ENCODE results near the gene C2CD2. TPM values are rescaled to one million over a fixed set of nuclear protein-coding genes. Genes with fewer than 3 reads are reported as not detected.

The C2CD2 gene
- total and polyA plus RNA-seq, 2 donors (not counting 3 experiments of a cell fraction or from before 2014, with no cell fraction given), result 32.6 to 41.2 TPM

DNA sequence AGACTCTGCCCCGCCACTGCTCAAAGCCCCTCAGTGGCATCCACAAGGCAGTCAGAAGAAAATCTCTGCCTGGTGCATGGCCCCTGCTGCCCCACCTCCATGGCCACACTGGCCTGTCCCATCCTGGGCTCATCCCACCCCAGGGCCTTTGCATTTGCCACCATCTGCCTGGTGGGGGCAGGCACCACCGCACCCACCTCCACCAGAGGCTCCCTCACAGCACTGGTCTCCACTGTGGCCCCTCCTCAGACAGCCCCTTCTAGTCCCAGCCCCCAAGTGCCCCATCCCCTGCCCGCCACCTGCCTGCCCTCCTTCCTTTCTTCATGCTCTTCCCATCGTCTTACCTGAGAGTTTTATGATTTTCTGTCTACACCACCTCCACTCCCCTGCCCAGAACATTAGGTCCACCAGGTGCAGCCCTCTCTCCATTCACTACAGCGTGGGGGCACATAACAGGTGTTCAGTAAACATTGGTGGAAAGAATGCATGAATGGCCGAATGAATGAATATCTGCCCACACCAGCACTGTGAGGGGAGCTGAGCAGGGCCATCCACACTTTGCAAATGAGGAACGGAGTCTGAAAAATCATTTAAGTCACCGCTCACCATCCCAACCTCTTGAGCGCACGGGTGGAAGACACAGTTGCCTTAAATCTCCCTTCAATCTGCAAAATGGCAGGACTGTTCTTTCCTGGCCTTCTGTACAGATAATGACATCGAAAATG, 76.7 kb downstream of the C2CD2 start:
- no peaks in the 10 kb centered on the region for H3K9me1 ChIP-seq (replicated peaks; ENCODE audit: control insufficient read depth, extremely low read depth, insufficient read depth, low read length)
- peak overlapping the region; percentile 86 for H3K9ac ChIP-seq (replicated peaks; ENCODE audit: extremely low read depth, insufficient read depth, low read length)
- POLR2A ChIA-PET, result no interaction called here
- no peak for TF ChIP-seq EZH2 (IDR thresholded peaks at IDR 0.05; ENCODE audit: borderline replicate concordance, low read depth, low read length, severe bottlenecking)
- no peak for TF ChIP-seq JUN (IDR thresholded peaks at IDR 0.05; ENCODE audit: borderline replicate concordance, insufficient read depth, insufficient read length, low read depth)
- no peak for TF ChIP-seq POLR2AphosphoS5 (IDR thresholded peaks at IDR 0.05; ENCODE audit: insufficient read depth, low read depth, low read length)
- no peak for TF ChIP-seq POLR2A (IDR thresholded peaks at IDR 0.05; ENCODE audit: low read depth, low read length)
- TF ChIP-seq MAX (IDR thresholded peaks at IDR 0.05; ENCODE audit: insufficient read depth, insufficient read length), result no peak
- H3K4me3 ChIP-seq (replicated peaks in 1 of 3; ENCODE audit: insufficient read depth in 1 of 3, low read depth in 1 of 3, low read length in 3 of 3), result no peak overlapping the region
- FAIRE-seq, result peak; percentile 37
- H3K4me1 ChIP-seq (ENCODE audit: control insufficient read depth, extremely low read depth, insufficient read depth, low read length), result peaks cover 12% of the 10 kb centered on the region
- no peaks in the 10 kb centered on the region for H3K27me3 ChIP-seq (ENCODE audit: control insufficient read depth in 2 of 2, insufficient read depth in 2 of 2, low read length in 2 of 2)
- no peak for DNase-seq (ENCODE audit: low read depth, low spot score)
- intact Hi-C loops (cut with micrococcal nuclease) (loop anchor here (5.0 kb wide), 1 partner anchor 55 kb away; no protein-coding TSS in a partner anchor), dilution Hi-C loops (cut with MboI; ENCODE audit: extremely low pct_ligation_motif_present, low sequenced_read_pairs) (no loop called here)
- H3K36me3 ChIP-seq (ENCODE audit: control insufficient read depth in 2 of 2, extremely low read depth in 1 of 2, insufficient read depth in 2 of 2, low read length in 2 of 2), result no peaks in the 10 kb centered on the region
- CTCF ChIA-PET, result interaction anchor here (0.8 to 2.3 kb wide), 12 partner anchors 12 to 594 kb away, joined by 3 to 12 read pairs (median 4); no protein-coding TSS in a partner anchor
- no peaks in the 10 kb centered on the region for H3K9me3 ChIP-seq (replicated peaks; ENCODE audit: control insufficient read depth, insufficient read depth, low read length)
- H2AFZ ChIP-seq (ENCODE audit: low read depth, low read length), result no peak overlapping the region
- peak overlapping the region; percentile 54 for H3K4me2 ChIP-seq (ENCODE audit: insufficient read depth, low read length)
- no peak overlapping the region for H3K27ac ChIP-seq (ENCODE audit: insufficient read depth, low read depth, low read length)
- no peaks in the 10 kb centered on the region for H4K20me1 ChIP-seq (replicated peaks; ENCODE audit: control insufficient read depth, extremely low read depth, insufficient read depth, low read length)
- no TSS peak for BruUV-seq (replicated peaks)
- H3K79me2 ChIP-seq (ENCODE audit: control insufficient read depth, insufficient read depth, low read length), result peaks cover 28% of the 10 kb centered on the region

DNA sequence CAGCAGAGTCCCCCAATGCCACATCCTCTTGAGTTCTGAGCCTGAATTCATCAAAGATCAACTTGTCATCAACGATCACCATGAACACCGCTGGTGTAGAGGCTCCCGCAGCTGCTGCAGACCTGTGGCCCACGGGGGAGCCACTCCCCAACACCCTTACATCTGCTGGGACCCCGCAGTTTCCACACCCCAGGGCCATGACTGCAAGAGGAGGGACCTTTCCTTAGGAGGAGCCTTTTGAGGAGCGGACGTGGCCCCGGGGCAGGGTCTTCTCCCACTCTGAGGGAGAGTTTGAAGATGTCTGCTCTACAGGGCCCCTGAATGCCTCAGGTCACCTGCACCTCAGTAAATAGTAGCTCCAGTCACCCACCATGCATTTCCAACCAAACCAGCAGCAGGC, 77.4 kb downstream of the C2CD2 start:
- ChIA-PET CTCF (no interaction called here), POLR2A (no interaction called here)
- H3K27ac ChIP-seq (ENCODE audit: insufficient read depth, low read depth, low read length), result no peak overlapping the region
- no peak overlapping the region for H3K4me2 ChIP-seq (ENCODE audit: insufficient read depth, low read length)
- H3K4me1 ChIP-seq (ENCODE audit: control insufficient read depth, extremely low read depth, insufficient read depth, low read length), result peaks cover 12% of the 10 kb centered on the region
- dilution Hi-C loops (cut with MboI; ENCODE audit: extremely low pct_ligation_motif_present, low sequenced_read_pairs), result no loop called here
- FAIRE-seq (no peak), DNase-seq (ENCODE audit: low read depth, low spot score) (no peak)
- no peak overlapping the region for H3K4me3 ChIP-seq (replicated peaks in 1 of 3; ENCODE audit: insufficient read depth in 1 of 3, low read depth in 1 of 3, low read length in 3 of 3)
- H3K27me3 ChIP-seq (ENCODE audit: control insufficient read depth in 2 of 2, insufficient read depth in 2 of 2, low read length in 2 of 2), result no peaks in the 10 kb centered on the region
- H4K20me1 ChIP-seq (replicated peaks; ENCODE audit: control insufficient read depth, extremely low read depth, insufficient read depth, low read length), result no peaks in the 10 kb centered on the region
- H2AFZ ChIP-seq (ENCODE audit: low read depth, low read length), result no peak overlapping the region
- TF ChIP-seq JUN (IDR thresholded peaks at IDR 0.05; ENCODE audit: borderline replicate concordance, insufficient read depth, insufficient read length, low read depth) (no peak), EZH2 (IDR thresholded peaks at IDR 0.05; ENCODE audit: borderline replicate concordance, low read depth, low read length, severe bottlenecking) (no peak), MAX (IDR thresholded peaks at IDR 0.05; ENCODE audit: insufficient read depth, insufficient read length) (no peak), GATA2 (IDR thresholded peaks at IDR 0.05; ENCODE audit: insufficient read depth, insufficient read length, low read depth, low read length) (no peak), MYC (IDR thresholded peaks at IDR 0.05; ENCODE audit: low read depth, low read length) (no peak), FOS (IDR thresholded peaks at IDR 0.05; ENCODE audit: borderline replicate concordance, insufficient read depth, low read length) (no peak), POLR2AphosphoS5 (IDR thresholded peaks at IDR 0.05; ENCODE audit: insufficient read depth, low read depth, low read length) (no peak), POLR2A (IDR thresholded peaks at IDR 0.05; ENCODE audit: low read depth, low read length) (no peak)
- TF ChIP-seq, protein P1, sequence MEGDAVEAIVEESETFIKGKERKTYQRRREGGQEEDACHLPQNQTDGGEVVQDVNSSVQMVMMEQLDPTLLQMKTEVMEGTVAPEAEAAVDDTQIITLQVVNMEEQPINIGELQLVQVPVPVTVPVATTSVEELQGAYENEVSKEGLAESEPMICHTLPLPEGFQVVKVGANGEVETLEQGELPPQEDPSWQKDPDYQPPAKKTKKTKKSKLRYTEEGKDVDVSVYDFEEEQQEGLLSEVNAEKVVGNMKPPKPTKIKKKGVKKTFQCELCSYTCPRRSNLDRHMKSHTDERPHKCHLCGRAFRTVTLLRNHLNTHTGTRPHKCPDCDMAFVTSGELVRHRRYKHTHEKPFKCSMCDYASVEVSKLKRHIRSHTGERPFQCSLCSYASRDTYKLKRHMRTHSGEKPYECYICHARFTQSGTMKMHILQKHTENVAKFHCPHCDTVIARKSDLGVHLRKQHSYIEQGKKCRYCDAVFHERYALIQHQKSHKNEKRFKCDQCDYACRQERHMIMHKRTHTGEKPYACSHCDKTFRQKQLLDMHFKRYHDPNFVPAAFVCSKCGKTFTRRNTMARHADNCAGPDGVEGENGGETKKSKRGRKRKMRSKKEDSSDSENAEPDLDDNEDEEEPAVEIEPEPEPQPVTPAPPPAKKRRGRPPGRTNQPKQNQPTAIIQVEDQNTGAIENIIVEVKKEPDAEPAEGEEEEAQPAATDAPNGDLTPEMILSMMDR (IDR thresholded peaks at IDR 0.05; ENCODE audit: extremely low read depth in 1 of 2, insufficient read depth in 1 of 2, low read depth in 1 of 2, low read length in 2 of 2), result no peak
- no peaks in the 10 kb centered on the region for H3K36me3 ChIP-seq (ENCODE audit: control insufficient read depth in 2 of 2, extremely low read depth in 1 of 2, insufficient read depth in 2 of 2, low read length in 2 of 2)
- intact Hi-C loops (cut with micrococcal nuclease), result loop anchor here (5.0 kb wide), 1 partner anchor 56 kb away; no protein-coding TSS in a partner anchor
- H3K9me1 ChIP-seq (replicated peaks; ENCODE audit: control insufficient read depth, extremely low read depth, insufficient read depth, low read length), result no peaks in the 10 kb centered on the region
- H3K9me3 ChIP-seq (replicated peaks; ENCODE audit: control insufficient read depth, insufficient read depth, low read length), result no peaks in the 10 kb centered on the region
- BruUV-seq (replicated peaks), result no TSS peak
- H3K79me2 ChIP-seq (ENCODE audit: control insufficient read depth, insufficient read depth, low read length), result peaks cover 28% of the 10 kb centered on the region
- H3K9ac ChIP-seq (replicated peaks; ENCODE audit: extremely low read depth, insufficient read depth, low read length), result no peak overlapping the region

All from endothelial cell of umbilical vein (primary cell).